Type B pancreatic cell (in vitro differentiated cells): Measurements from ENCODE around the gene TBC1D22A. TPM values are rescaled to one million over a fixed set of nuclear protein-coding genes. Genes with fewer than 3 reads are reported as not detected.

ENCODE experiments used
- DNase-seq: peaks from one replicate; pipeline ENCODE4 v3.0.0; 2021; ENCODE audit warnings: mixed read lengths; ENCODE audit not compliant: unreplicated experiment; ENCODE audit errors: extremely low spot score
- H3K27ac Mint-ChIP-seq: 2 replicates; pipeline ENCODE4 v1.8.0; 2021; ENCODE audit warnings: mild to moderate bottlenecking, mixed read lengths
- H3K27me3 Mint-ChIP-seq: 2 replicates; pipeline ENCODE4 v1.8.0; 2021; ENCODE audit warnings: mixed read lengths
- H3K36me3 Mint-ChIP-seq: 2 replicates; pipeline ENCODE4 v1.8.0; 2021; ENCODE audit warnings: mixed read lengths
- H3K4me1 Mint-ChIP-seq: one replicate; pipeline ENCODE4 v1.8.0; 2021; ENCODE audit warnings: mixed read lengths; ENCODE audit not compliant: unreplicated experiment
- H3K4me3 Mint-ChIP-seq: 2 replicates; pipeline ENCODE4 v1.8.0; 2021; ENCODE audit warnings: mild to moderate bottlenecking, mixed read lengths
- H3K9me3 Mint-ChIP-seq: 2 replicates; pipeline ENCODE4 v1.8.0; 2021; ENCODE audit warnings: mixed read lengths
- CTCF ChIP-seq: fragments of 200-600 bp; sonication (generic); conservative IDR thresholded peaks from 2 replicates; pipeline ENCODE4 v1.5.0; 2021; ENCODE audit warnings: antibody characterized with exemption, mild to moderate bottlenecking
- total RNA-seq: library from RNA; stranded (reverse); gene quantifications from 2 replicates; pipeline ENCODE4 v1.2.1, GENCODE V29; 2021; ENCODE audit warnings: low replicate concordance

Gene TBC1D22A
- total RNA-seq, 1 donor from 2014 or later, result 16.2 TPM

- Mint-ChIP-seq H3K9me3 (no peaks in the 10 kb centered on the region), H3K36me3 (peaks cover 3% of the 10 kb centered on the region), H3K4me3 (no peak overlapping the region), H3K27me3 (no peaks in the 10 kb centered on the region), H3K4me1 (peaks cover 5% of the 10 kb centered on the region), H3K27ac (peak overlapping the region; percentile 50)
- no peak for DNase-seq
- TF ChIP-seq CTCF, result no peak
Observed at GRCh38 chr22:47000256-47000655, 237.8 kb downstream of the TBC1D22A start.

DNA sequence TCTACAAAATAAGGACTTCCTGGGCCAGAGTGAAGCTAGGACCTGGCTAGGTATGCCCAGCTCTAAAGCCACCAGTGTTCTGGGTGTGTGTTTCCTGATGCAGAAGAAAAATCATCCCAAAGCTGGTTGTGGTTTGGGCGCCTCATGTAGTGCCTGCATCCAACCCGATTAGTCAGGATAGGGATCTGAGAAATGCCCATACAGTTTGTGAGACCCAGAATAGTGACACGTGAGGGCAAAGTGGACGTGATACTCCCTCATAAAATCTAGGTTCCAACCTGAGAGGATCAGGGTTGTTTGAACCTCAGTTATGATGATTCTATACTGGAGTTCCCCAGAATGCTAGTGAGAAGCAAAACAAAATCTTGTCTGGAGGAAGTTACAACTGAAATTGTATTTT is 238.4 kb downstream of the TBC1D22A start:
- DNase-seq, result no peak
- Mint-ChIP-seq H3K27ac (no peak overlapping the region), H3K4me3 (no peak overlapping the region), H3K27me3 (no peaks in the 10 kb centered on the region), H3K4me1 (peaks cover 5% of the 10 kb centered on the region), H3K9me3 (no peaks in the 10 kb centered on the region), H3K36me3 (peaks cover 3% of the 10 kb centered on the region)
- TF ChIP-seq CTCF, result no peak

DNA sequence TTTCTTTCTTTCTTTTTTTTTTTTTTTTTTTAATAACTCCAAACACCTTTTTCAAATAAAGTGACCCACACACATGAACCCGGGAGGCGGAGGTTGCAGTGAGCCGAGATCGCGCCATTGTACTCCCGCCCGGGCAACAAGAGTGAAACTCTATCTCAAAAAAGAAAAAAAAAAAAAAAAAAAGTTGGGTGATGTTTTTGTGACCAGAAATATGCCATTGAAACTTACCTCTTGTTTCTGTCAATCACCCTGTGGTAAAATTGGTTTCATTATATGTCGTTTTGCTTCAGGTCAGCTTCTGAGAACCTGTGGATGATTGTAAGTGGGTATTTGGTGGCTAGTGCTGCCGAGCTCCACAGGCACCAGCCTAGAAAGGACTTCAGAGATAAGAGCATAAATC is 238.8 kb downstream of the TBC1D22A start:
- Mint-ChIP-seq H3K36me3 (peaks cover 3% of the 10 kb centered on the region), H3K9me3 (no peaks in the 10 kb centered on the region), H3K27me3 (no peaks in the 10 kb centered on the region), H3K27ac (no peak overlapping the region), H3K4me3 (no peak overlapping the region), H3K4me1 (peaks cover 5% of the 10 kb centered on the region)
- no peak for DNase-seq
- TF ChIP-seq CTCF, result no peak

- no peak overlapping the region for H3K4me3 Mint-ChIP-seq
- no peak overlapping the region for H3K27ac Mint-ChIP-seq
- H3K27me3 Mint-ChIP-seq, result no peaks in the 10 kb centered on the region
- no peaks in the 10 kb centered on the region for H3K9me3 Mint-ChIP-seq
- H3K36me3 Mint-ChIP-seq, result peaks cover 3% of the 10 kb centered on the region
- no peaks in the 10 kb centered on the region for H3K4me1 Mint-ChIP-seq
- no peak for TF ChIP-seq CTCF
- DNase-seq, result no peak
Observed at GRCh38 chr22:47002692-47003091, 240.2 kb downstream of the TBC1D22A start.

DNA sequence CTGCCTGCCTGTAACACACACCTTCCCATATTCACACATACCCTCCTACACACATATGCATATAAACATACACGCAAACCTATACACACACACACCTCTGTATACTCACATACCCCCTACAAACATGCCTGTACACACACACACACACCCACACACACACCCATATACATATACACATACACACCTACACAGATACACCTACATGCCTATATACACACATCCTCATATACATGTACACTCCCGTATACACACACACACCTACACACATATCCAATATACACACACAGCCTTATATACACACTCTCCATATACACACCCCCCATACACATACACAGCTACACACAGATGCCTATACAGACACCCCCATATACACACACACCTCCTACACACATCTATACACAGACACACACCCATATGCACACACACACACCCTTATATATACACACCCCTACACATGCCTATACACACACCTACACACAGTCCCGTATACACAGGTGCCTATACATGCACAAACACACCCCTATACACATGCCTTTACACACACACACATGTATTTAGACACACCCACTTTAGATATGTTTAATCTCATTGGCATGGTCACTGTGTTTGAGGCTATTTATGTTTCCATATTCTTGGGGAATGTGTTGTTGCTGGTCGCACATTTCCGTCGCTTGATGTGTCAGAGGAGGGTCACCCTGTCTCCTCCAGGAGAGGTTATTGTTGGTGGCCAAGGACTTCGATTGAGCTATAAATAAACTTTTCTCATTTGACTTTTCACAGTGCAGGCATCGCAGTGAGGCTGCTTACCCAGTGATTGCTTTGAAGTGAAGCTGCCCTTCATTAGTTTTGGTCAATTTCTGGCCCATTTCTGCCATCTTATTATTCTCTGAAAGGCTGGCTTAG is 243.3 kb downstream of the TBC1D22A start:
- Mint-ChIP-seq H3K27ac (no peak overlapping the region), H3K36me3 (no peaks in the 10 kb centered on the region), H3K9me3 (no peaks in the 10 kb centered on the region), H3K4me1 (no peaks in the 10 kb centered on the region), H3K27me3 (no peaks in the 10 kb centered on the region), H3K4me3 (no peak overlapping the region)
- no peak for TF ChIP-seq CTCF
- DNase-seq, result no peak
